Measurements from ENCODE around the gene KRTAP10-2. TPM values are rescaled to one million over a fixed set of nuclear protein-coding genes. Genes with fewer than 3 reads are reported as not detected.

Gene KRTAP10-2
- total and polyA plus RNA-seq, 7 donors = not detected

- ATAC-seq = no peak
- no peaks in the 10 kb centered on the region for H3K36me3 ChIP-seq (ENCODE audit: insufficient read depth in 1 of 2, low read depth in 1 of 2)
- WGBS, 3 donors = 78 to 85% (median 79%) methylated on average over 31 to 33 of the region's 33 CpGs
- no peaks in the 10 kb centered on the region for H3K4me1 ChIP-seq
- H3K9me3 ChIP-seq = no peaks in the 10 kb centered on the region
- no peak for TF ChIP-seq CTCF (IDR thresholded peaks at IDR 0.05)
- peak in 1 of 2 donors; percentile 53 for DNase-seq
- H3K27ac ChIP-seq = no peak overlapping the region
- H3K4me3 ChIP-seq = no peak overlapping the region
- intact Hi-C loops (cut with DNase I) = no loop called here
- H3K27me3 ChIP-seq (ENCODE audit: insufficient read depth in 3 of 3, low read length in 2 of 3) = peaks cover 0 to 17% (median 12%) of the 10 kb centered on the region in 3 donors
Observed at GRCh38 chr21:44521928-44522752, 29.2 kb downstream of the KRTAP10-2 start.

GRCh38 chr21:44521301-44521927 is 29.9 kb downstream of the KRTAP10-2 start:
- no peak for TF ChIP-seq CTCF (IDR thresholded peaks at IDR 0.05)
- H3K27me3 ChIP-seq (ENCODE audit: insufficient read depth in 3 of 3, low read length in 2 of 3) = peaks cover 0 to 23% (median 12%) of the 10 kb centered on the region in 3 donors
- DNase-seq (peak in 1 of 2 donors; percentile 36), ATAC-seq (no peak)
- 57 to 71% (median 58%) methylated on average over 20 to 22 of the region's 22 CpGs for WGBS, 3 donors
- no peaks in the 10 kb centered on the region for H3K9me3 ChIP-seq
- H3K4me3 ChIP-seq = no peak overlapping the region
- no peaks in the 10 kb centered on the region for H3K36me3 ChIP-seq (ENCODE audit: insufficient read depth in 1 of 2, low read depth in 1 of 2)
- no peaks in the 10 kb centered on the region for H3K4me1 ChIP-seq
- no peak overlapping the region for H3K27ac ChIP-seq
- intact Hi-C loops (cut with DNase I) = no loop called here

GRCh38 chr21:44520326-44521300 is 30.7 kb downstream of the KRTAP10-2 start:
- Histone ChIP-seq H3K27me3 (ENCODE audit: insufficient read depth in 3 of 3, low read length in 2 of 3) (peaks cover 0 to 21% (median 12%) of the 10 kb centered on the region in 3 donors), H3K9me3 (no peaks in the 10 kb centered on the region), H3K27ac (no peak overlapping the region), H3K36me3 (ENCODE audit: insufficient read depth in 1 of 2, low read depth in 1 of 2) (no peaks in the 10 kb centered on the region), H3K4me3 (no peak overlapping the region), H3K4me1 (no peaks in the 10 kb centered on the region)
- TF ChIP-seq CTCF (IDR thresholded peaks at IDR 0.05) = no peak
- intact Hi-C loops (cut with DNase I) = no loop called here
- WGBS, 3 donors = 73 to 79% (median 76%) methylated on average over 31 of the region's 31 CpGs
- ATAC-seq (no peak), DNase-seq (peak in 1 of 2 donors; percentile 25)
